Measurements from ENCODE around the gene DNAJB8. TPM values are rescaled to one million over a fixed set of nuclear protein-coding genes. Genes with fewer than 3 reads are reported as not detected.

Gene DNAJB8
- polyA plus RNA-seq, 2 of the 4 experiments (the other 2 are of a cell fraction): not detected

GRCh38 chr3:128483657-128484403 lies 17.1 kb upstream of the DNAJB8 start:
- TF ChIP-seq PHF8 (IDR thresholded peaks at IDR 0.05; ENCODE audit: borderline replicate concordance, low read depth): no peak
- no peak for TF ChIP-seq ESRRA (IDR thresholded peaks at IDR 0.05; ENCODE audit: borderline replicate concordance, low read length)
- TF ChIP-seq FOSB (CRISPR knock-in tag; IDR thresholded peaks at IDR 0.05): no peak
- TF ChIP-seq CBX2 (IDR thresholded peaks at IDR 0.05; ENCODE audit: borderline replicate concordance, low read depth): no peak
- TF ChIP-seq MYC (IDR thresholded peaks at IDR 0.05; ENCODE audit: borderline replicate concordance, low read length): no peak
- TF ChIP-seq RFX5 (IDR thresholded peaks at IDR 0.05): no peak
- TF ChIP-seq RARB (CRISPR knock-in tag; IDR thresholded peaks at IDR 0.05): no peak
- TF ChIP-seq JUNB (IDR thresholded peaks at IDR 0.05): no peak
- TF ChIP-seq NR3C1 (IDR thresholded peaks at IDR 0.05): no peak
- Histone ChIP-seq H3K27ac (no peak overlapping the region), H3K4me2 (no peak overlapping the region), H3K4me1 (peaks cover 16% of the 10 kb centered on the region; the same call in 2 of the 3 replicates), H3K9me3 (no peaks in the 10 kb centered on the region), H3K4me3 (no peak overlapping the region)
- no peak for ATAC-seq
- no peak for FAIRE-seq
- no peak for DNase-seq (ENCODE audit: low read depth in 1 of 2, low spot score in 1 of 2)
- CTCF ChIA-PET: interaction anchor here (0.7 to 1.3 kb wide), 4 partner anchors 14 to 100 kb away, joined by 3 to 5 read pairs (median 3); no protein-coding TSS in a partner anchor
- POLR2A ChIA-PET: no interaction called here
- WGBS (ENCODE audit: missing lambda C conversion rate): 87% methylated on average over 22 of the region's 26 CpGs

DNA sequence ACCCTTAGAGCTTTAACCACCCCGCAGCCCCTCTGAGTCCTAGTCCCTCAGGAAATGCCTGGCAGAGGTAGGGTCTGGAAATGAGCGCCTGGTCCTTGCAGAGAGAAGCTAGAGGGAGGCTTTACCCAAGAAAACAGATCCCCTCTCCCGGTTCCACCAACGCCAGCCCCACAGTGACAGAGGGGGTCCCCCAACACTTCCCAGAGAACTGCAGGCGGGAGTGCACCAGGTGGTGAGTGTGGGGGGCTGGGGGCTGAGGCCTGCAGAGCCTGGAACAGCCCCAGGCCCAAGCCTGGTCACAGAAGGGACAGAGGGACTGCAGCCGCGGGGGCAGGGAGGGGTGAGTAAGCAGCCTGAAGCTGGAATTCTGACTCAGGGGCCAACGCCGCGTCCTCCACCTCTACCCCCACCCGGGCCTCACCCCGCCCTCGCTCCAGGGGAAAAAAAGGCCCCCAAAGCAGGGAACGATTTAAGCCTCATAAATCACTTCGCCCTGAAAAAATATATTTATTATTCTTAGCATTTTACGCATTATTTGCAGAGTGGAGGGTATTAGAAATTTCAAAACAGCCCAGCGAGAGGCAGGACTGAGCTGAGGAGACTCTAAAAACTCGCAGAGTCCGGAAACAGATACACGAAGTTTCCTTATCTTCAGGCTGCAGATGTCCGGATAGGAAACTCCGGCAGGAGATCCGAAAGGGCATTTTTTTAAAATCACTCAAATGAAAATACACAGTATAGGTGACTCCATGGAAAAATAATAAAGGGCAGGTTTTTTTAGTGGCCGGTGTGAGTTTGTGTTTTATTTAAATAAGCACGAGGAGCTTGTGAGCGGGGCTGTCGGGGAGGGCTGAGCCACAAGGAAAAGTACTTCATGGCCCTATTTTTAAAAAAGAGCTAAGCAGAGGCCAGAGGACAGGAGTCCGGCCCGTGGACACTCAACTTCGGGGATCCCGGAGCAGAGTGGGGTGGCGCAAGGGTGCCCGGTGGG lies 16.3 kb upstream of the DNAJB8 start:
- no peak for DNase-seq (ENCODE audit: low read depth in 1 of 2, low spot score in 1 of 2)
- TF ChIP-seq FOSB (CRISPR knock-in tag; IDR thresholded peaks at IDR 0.05) (no peak), GATA3 (IDR thresholded peaks at IDR 0.05; ENCODE audit: borderline replicate concordance) (no peak), RNF2 (IDR thresholded peaks at IDR 0.05; ENCODE audit: borderline replicate concordance, low read depth) (no peak), HOXB13 (CRISPR knock-in tag; IDR thresholded peaks at IDR 0.05; ENCODE audit: low read depth) (no peak), HOXA7 (CRISPR knock-in tag; IDR thresholded peaks at IDR 0.05) (no peak)
- ChIA-PET CTCF (interaction anchor here (0.9 to 1.4 kb wide), 6 partner anchors 10 to 135 kb away, joined by 3 to 5 read pairs (median 4); no protein-coding TSS in a partner anchor), POLR2A (no interaction called here)
- H3K4me1 ChIP-seq: 0 out of 3 replicates have a peak, but pooled peaks cover 10% of the 10 kb centered on the region
- ATAC-seq: no peak
- no peak overlapping the region for H3K4me3 ChIP-seq
- H3K4me2 ChIP-seq: peak overlapping the region; percentile 32; the same call in 1 of the 3 replicates
- no peak for FAIRE-seq
- H3K27ac ChIP-seq: peak overlapping the region in 1 of 2 experiments; percentile 54; a peak in 2 of 6 replicates
- H3K9me3 ChIP-seq: no peaks in the 10 kb centered on the region
- WGBS (ENCODE audit: missing lambda C conversion rate): 79% methylated on average over 31 of the region's 33 CpGs

DNA sequence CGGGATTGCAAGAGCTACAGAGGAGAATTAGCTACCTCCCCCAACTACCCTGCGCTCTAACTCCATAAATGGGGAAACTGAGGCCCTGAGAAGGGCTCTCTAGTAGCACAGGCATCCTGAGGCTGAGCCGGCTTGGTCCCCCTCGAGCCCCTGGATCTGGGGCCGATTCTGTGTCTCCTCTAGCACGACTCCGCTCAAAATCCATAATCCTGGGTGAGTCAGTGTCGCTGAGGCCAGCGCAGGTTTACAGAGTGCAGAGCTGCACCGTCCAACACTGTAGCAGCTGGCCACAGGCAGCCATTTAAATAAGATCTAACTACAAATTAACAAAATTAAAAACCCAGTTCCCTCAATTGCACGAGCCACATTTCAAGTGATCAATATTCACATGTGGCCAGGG lies 15.5 kb upstream of the DNAJB8 start:
- DNase-seq (ENCODE audit: low read depth in 1 of 2, low spot score in 1 of 2): no peak
- Histone ChIP-seq H3K9me3 (no peaks in the 10 kb centered on the region), H3K27ac (0 out of 6 replicates have a peak overlapping the region, but pooled peaks of 1 of the 2 experiments have one; percentile 54), H3K4me2 (no peak overlapping the region), H3K4me3 (no peak overlapping the region), H3K4me1 (0 out of 3 replicates have a peak, but pooled peaks cover 10% of the 10 kb centered on the region)
- FAIRE-seq: no peak
- ATAC-seq: no peak
- CTCF ChIA-PET: interaction anchor here (0.9 to 1.4 kb wide), 4 partner anchors 9 to 136 kb away, joined by 3 to 5 read pairs (median 4); no protein-coding TSS in a partner anchor
- WGBS (ENCODE audit: missing lambda C conversion rate): 93% methylated on average over 9 of the region's 11 CpGs
- POLR2A ChIA-PET: no interaction called here
- no peak for TF ChIP-seq MAFK (IDR thresholded peaks at IDR 0.05; ENCODE audit: partially characterized antibody)
- TF ChIP-seq PBX3 (IDR thresholded peaks at IDR 0.05): no peak
- TF ChIP-seq CEBPB (IDR thresholded peaks at IDR 0.05): no peak
- TF ChIP-seq, protein P1, sequence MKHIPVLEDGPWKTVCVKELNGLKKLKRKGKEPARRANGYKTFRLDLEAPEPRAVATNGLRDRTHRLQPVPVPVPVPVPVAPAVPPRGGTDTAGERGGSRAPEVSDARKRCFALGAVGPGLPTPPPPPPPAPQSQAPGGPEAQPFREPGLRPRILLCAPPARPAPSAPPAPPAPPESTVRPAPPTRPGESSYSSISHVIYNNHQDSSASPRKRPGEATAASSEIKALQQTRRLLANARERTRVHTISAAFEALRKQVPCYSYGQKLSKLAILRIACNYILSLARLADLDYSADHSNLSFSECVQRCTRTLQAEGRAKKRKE (CRISPR knock-in tag; IDR thresholded peaks at IDR 0.05; ENCODE audit: low read depth): no peak
- no peak for TF ChIP-seq BHLHE40 (IDR thresholded peaks at IDR 0.05; ENCODE audit: low read depth, low read length)
- no peak for TF ChIP-seq EP300 (IDR thresholded peaks at IDR 0.05)
- TF ChIP-seq HES2 (IDR thresholded peaks at IDR 0.05): no peak
- no peak for TF ChIP-seq SMC3 (IDR thresholded peaks at IDR 0.05)
- TF ChIP-seq CBX8 (IDR thresholded peaks at IDR 0.05): no peak
- no peak for TF ChIP-seq HOXA7 (CRISPR knock-in tag; IDR thresholded peaks at IDR 0.05)
- no peak for TF ChIP-seq RAD21 (conservative IDR thresholded peaks at IDR 0.05 in 1 of 2, IDR thresholded peaks at IDR 0.05 in 1 of 2)
- no peak for TF ChIP-seq MYC (IDR thresholded peaks at IDR 0.05; ENCODE audit: borderline replicate concordance, low read length)
- TF ChIP-seq KDM5A (IDR thresholded peaks at IDR 0.05): no peak
- TF ChIP-seq SREBF2 (IDR thresholded peaks at IDR 0.05): no peak
- TF ChIP-seq E2F6 (IDR thresholded peaks at IDR 0.05; ENCODE audit: borderline replicate concordance, low read depth): no peak
- TF ChIP-seq NPAS2 (CRISPR knock-in tag; IDR thresholded peaks at IDR 0.05; ENCODE audit: borderline replicate concordance): no peak
- no peak for TF ChIP-seq HEYL (CRISPR knock-in tag; IDR thresholded peaks at IDR 0.05)

All from A549 (cell line).